ENCODE data around the gene ZFYVE21.

- TF ChIP-seq CTCF (conservative IDR thresholded peaks at IDR 0.05; ENCODE audit: low read depth, low read length) (no peak), EZH2 (IDR thresholded peaks at IDR 0.05; ENCODE audit: low read length, unreplicated experiment) (no peak)
Measured at GRCh38 chr14:103711516-103712431, 3.8 kb upstream of the ZFYVE21 start.

Data from PC-3 (cell line).